ENCODE measurements around the gene MRPL30.
"Not testable (repeated sequence)": the region's sequence is repeated elsewhere in the genome, so short reads cannot be mapped to it uniquely, and the experiment has no call there.

Gene MRPL30

DNA sequence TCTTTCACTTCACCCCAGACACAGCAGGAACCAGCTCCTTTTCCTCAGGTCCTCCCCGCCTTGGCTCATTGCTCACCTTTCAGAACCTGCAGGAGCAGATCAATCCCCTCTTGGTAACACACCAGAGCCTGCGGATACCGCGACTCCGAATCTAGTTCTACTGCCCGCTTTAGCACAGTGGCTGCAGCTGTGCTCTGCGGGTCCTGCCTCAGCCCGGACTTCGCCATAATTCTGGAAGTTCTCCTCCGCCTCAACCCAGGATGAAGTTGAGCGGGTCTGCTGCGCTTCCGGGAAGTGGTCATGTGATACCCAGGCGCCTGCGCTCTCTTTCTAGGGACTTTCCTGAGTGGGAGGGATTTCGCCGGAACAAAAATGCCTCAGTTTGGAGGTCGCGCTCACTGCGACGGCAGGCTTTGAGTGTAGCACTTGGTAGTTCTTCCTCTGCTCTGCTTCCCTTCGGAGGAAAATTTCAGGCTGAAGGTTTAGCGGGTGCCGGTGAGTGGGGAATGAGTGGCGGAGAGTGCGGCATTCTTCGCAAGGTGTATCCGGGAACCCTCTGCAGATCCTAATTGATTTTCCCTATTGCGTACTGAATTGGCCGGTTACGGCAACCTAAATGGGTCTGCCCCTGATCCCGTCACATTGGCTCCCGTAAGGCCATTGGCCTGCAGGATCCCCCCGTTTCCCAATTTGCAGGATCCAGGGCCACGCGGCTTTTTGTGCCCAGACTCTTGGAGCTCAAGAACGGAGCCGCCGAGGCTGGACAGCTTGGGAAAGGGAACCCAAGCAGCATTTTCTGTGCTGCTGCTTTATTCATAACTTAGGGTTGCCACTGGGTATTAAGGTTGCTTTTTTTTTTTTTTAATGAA, at the start of gene MRPL30, which contains the start of gene MITD1:
MRPL30 (plus strand) TSS at position 430 of the 869 bp plus-strand sequence. CDS start 5,020 bp downstream, outside the sequence.
MITD1 (minus strand) TSS at position 304 of the 869 bp plus-strand sequence; CDS start at position 227, 77 bp downstream.
- DNase-seq, result peak; percentile 89

DNA sequence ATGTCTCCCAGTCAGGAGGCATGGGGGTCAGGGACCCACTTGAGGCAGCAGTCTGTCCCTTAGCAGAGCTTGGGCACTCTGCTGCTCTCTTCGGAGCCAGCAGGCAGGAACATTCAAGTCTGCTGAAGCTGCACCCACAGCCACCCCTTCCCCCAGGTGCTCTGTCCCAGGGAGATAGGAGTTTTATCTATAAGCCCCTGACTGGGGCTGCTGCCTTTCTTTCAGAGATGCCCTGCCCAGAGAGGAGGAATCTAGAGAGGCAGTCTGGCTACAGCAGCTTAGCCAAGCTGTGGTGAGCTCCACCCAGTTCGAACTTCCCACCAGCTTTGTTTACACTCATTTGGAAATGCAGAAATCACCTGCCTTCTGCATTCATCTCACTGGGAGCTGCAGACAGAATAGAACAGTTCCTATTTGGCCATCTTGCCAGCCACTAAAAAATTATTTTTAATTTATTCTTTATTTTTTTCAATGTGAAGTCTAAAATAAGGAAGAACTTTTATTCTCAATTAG, 45.9 kb upstream of the MRPL30 start:
- not testable (repeated sequence) for DNase-seq

DNA sequence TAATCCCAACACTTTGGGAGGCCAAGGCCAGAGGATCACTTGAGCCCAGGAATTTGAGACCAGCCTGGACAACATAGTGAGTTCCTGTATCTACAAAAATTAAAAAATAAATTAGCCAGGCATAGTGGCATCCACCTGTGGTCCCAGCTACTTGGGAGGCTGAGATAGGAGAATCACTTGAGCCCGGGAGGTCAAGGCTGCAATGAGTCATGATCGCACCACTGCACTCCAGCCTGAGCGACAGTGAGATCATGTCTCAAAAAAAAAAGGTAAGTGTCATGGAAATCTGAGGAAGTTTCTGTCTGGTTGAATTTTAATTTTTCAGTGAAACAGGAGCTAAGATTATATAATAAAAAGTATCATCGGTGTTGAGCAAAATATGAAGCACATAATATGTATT, 42.0 kb upstream of the MRPL30 start:
- DNase-seq, result no peak

DNA sequence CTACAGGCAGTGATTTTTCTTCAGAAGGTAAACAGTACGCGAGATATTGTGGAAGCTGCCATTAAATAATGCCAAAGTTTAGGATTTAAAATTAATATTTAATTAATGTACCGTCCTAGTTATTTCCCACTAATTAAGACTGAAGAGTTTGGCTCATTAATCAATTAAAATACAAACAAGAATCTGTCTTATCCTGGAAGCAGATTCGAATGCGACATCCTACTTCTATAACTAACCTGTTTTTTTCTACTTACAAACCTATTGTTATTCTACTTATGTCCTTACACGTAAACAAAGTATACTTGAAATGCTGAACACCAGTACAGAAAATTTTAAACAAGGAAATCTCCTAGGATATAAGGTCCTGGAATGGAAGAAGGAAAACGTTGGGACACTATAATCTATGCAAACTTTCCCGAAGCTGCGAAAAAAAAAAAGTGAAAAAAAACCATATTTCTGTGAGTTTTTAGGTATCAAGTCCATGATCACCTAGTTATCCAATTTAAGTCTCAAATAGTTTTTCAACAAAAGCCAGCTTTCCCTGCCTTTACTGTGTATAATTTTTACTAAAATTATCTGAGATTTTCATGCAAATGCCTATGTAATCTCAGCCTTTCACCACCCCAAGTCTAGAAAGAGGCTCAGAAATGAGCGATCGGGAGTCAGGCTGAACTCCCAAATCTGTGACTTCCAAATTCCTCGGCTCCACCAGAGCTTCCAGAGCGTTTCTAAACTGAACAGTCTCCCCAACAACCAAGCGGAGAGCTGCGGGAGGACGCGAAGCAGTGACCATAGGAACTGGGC, 40.7 kb upstream of the MRPL30 start:
- DNase-seq, result no peak

DNA sequence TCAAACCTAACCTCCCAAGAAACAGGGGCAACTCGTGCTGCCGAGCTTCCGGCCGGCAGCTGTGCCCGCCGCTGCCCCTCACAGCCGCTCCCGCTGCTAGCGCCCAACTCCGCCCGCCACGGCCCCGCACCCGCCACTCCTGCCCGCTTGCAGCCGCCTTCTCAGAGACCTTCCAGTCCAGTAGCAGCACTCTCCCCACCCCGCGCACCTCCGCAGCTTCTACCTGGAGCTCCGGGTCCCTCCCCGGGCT, 40.2 kb upstream of the MRPL30 start:
- DNase-seq, result no peak

DNA sequence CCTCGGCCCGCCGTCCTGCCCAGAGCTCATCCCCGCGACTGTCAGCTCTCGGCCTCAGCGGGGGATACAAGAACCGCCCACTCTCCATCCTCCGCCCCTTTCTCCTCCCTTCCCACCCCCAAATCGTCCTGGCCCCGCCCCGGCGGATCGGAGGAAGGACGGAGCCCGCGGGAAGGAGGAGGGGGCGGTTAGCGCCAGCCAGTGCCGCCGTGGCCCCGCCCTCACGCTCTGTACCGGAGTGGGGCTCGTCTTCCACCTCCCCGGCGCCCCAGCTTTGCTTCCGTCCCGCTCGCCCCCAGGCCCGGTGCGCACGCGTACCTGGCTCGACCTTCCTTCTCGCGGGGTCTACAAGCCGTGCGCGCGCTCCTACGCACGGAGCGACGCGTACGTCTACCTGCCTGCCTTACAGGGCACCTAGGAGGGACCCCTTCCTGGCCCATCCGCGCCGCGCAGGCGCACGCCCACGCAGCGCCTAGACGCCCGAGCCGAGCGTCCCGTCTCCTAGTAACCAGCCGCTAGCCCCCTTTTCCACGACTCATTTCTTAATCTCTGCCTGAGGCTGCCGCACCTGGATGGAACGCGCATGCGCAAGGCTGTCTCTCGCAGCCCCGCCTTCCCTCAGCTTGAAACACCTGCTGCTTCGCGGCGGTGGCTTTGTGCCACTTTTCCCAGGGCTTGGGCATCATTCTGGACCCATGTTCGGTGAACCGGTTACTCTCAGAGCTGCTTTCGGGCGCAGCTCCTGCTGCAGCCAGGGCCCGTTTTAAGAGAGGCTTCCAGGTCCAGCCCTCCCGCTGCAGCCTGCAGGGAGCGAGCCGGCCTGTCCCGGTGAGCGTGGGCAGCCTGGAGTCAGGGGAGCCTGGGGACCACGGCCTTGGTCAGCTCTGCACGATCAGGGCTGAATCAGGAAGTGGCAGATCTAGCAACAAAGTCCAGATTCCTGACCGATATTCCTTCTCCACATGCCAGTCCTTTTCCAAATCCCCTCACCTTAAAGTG, 39.6 kb upstream of the MRPL30 start, which contains the start of gene C2orf15:
C2orf15 (plus strand) TSS at position 598 of the 999 bp plus-strand sequence. CDS start 8,852 bp downstream, outside the sequence.
- DNase-seq, result peak; percentile 97

DNA sequence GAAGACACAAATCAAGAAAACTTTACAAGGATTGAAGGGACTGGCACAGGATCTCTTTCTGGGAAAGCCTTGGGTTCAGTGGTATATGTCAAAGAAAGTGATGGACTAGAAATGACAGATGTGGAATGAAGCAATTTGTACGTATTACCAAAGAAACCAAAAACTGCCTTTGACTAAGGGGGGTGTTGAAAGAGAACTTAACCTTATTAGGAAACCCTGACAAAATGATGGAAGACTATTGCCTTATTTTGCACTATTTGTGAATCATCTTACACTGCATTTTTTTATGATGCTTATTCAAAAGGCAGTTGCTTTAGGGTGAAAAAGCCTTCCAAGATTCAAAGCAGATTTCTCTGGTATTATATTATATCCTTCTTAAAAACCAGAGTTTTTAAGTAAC, 30.3 kb upstream of the MRPL30 start:
- no peak for DNase-seq

DNA sequence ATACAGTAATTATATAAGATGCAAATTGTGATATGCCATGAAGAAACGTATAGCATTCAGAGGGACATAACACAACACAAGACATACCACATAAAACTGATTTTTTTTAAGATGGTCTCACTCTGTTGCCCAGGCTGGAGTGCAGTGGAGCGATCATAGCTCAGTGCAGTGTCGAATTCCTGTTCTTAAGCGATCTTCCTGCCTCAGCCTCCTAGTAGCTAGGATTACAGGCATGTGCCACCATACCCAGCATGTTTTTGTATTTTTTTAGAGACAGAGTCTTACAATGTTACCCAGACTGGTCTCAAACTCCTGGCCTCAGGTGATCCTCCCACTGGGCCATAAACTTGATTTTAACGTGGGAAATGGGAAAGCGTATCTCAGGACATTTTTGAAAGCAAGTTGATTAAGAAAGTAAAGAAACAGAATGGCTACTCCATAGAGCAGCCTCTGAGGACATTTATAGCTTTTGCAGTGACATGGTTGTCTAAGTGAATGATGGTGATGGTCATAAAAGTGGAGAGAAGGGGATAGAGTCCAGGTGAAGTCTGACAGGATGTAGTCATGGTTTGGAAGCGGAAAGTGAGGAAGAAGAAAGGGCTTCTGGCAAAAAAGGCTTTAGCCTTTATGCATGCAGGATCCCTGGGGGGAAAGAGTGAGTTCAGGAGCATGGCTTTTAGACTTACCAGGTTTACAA, 28.6 kb upstream of the MRPL30 start:
- no peak for DNase-seq

DNA sequence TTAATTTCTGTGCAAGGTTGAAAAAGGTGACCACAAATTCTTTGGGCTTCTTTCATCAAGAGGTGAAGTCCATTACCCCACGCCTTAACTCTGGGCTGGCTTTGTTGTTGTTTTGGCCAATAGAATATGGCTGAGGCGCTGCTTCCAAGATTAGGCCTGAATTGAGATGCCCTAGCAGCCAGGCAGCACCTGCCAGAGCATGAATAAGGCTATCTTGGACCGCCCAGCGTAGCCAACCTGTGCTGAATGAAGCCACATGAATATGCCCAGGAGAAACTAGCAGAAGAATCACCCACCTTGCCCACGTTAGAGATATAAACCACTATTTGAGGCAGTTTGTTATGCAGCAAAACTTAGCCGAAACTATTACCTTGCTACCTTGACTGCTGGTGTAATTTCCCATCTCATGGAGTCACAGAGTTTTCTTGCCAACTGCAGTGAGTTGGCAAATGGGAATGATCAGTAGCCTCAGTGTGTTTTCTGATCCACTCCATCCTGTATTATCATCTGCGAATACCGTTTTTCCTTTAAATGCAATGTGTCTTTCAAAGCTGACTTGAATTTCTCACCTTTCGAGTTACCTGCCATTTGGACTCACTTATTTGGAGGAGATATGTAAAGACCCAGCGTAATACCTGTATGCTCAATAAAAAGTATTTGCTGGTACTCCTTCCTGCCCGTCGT, 26.9 kb upstream of the MRPL30 start:
- no peak for DNase-seq

DNA sequence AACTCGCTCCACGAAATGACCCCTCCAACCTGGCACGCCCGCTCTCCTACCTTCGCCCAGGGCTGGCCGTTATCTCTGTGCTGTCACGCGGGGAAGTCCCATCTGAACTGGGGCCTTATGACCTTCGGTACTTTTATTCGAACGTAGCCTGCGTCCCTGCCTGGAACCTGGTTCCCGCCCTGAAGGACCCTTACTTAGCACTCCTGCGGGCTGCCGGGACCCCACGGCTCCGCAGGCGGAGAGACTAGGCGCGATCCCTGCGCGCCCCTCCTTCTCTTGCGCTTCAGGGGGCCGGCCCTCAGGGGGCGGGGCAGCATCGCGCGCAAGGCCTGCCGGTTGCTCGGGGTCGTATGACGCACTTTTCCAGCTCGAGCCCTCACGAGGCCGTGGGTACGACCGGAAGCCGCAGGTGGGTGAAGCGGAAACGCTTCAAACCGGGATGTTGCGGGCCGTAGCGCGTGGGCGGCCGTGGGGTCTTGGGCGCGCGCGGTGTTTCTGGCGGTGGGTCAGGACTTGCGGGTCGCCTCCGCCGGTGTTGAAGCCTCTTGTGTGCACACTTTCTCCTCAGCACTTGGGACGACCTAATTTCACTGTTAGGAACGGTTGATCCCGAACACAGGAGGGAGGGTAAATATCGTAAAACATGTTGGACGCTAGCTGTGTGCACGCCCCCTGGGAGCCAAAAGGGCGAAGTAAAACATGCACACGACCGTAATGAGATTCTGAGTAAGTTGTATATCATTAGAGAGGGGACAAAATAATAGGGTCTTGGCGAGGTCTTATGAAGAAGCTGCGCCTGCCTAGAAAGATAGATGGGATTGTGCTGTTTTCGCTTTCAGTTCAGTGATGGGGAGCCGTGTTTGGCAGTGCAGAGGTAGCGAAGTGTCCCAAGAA, 26.1 kb upstream of the MRPL30 start, which contains the start of the genes LIPT1 and TSGA10:
LIPT1 (plus strand) TSS at position 325 of the 894 bp plus-strand sequence. CDS start 6,991 bp downstream, outside the sequence.
TSGA10 (minus strand) TSS at position 300 of the 894 bp plus-strand sequence. CDS start 45,503 bp downstream, outside the sequence.
- peak; percentile 94 for DNase-seq

DNA sequence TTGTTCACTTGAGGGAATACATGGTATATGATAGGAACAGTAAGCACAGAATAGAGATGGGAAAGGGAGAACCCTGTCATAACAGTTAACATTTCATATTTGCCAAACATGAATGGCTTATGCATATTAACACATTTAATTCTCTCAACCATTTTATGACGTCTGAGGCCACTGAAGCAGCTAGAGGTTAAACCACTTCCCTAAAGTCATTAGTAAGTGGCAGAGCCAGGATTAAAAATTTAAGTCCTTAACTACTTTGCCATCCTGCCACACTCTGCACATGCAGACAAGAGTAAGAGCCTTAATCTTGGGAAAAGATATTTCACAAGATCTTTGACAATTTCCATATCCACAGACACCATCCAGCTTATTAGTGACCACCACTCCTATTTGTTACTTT, 24.1 kb upstream of the MRPL30 start:
- DNase-seq, result no peak

DNA sequence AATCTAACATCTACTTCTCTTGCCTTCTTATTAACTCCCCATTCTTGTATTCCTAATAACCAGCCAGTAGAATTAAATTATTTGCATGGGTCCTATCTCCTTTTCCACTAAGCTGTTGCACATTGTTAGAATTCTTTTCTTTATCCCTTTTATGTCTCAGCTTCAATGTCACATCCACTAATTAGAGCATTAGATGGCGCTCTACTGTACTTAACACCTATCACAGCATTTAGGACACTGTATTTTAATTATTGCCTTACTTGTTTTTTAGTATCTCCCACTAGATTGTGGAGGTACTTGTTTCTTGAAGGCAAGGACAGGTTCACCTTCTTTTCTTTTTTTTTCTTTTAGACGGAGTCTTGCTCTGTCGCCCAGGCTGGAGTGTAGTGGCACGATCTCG, 22.4 kb upstream of the MRPL30 start:
- DNase-seq, result no peak

DNA sequence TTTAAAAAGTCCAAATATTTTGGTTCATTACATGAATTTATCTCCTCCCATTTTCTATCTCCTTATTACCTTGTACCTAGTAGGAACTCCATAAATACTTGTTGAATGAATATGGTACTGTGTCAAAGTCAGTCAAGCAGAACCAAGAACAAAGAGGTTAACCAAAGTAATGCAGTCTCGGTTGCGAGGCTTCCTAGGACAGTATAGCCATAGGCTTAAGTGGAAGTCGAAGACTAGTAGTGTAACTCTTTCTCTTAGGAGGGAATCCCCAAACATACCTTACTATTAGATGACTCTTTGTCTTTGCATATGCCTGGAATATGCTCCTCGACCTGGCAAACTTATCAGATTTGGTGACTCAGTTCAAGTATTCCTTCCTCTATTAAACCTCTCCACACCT, 21.4 kb upstream of the MRPL30 start:
- no peak for DNase-seq

DNA sequence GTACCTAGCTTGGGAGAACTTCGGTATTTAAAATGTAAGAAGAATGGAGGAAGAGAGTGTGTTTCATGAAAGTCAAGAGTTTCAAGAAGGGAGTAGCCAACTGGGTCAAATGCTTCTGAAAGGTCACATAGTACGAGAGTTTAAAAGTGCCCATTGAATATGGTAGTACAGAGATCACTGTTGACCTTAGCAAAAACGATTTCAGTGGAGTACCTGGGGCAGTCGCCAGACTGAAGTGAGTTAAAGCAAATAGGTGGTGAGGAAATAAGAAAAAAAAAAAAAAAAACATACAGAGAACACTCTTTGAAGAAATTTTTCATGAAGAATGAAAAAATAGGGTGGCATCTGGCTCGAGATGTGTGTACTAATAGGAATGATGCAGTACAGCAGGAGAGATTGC, 14.8 kb upstream of the MRPL30 start:
- DNase-seq, result no peak

DNA sequence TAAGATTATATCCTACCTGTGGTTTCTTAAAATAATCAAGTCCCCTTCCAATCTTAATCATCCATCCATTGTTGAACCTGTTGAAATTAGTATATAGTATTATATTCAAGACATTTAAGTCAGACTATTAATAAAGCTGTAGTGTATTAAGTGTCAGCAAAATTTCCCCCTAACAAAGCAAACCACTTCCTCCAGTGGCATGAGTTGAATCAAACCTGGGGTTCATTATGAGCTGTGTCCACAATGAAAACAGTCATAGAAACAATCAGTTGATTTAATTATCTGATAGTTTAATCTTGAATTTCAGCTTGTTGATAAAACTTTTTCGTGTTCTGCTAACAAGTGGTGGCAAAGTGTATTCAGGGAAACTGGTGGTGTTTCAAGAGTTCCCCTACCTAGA, 11.4 kb upstream of the MRPL30 start:
- DNase-seq, result no peak

DNA sequence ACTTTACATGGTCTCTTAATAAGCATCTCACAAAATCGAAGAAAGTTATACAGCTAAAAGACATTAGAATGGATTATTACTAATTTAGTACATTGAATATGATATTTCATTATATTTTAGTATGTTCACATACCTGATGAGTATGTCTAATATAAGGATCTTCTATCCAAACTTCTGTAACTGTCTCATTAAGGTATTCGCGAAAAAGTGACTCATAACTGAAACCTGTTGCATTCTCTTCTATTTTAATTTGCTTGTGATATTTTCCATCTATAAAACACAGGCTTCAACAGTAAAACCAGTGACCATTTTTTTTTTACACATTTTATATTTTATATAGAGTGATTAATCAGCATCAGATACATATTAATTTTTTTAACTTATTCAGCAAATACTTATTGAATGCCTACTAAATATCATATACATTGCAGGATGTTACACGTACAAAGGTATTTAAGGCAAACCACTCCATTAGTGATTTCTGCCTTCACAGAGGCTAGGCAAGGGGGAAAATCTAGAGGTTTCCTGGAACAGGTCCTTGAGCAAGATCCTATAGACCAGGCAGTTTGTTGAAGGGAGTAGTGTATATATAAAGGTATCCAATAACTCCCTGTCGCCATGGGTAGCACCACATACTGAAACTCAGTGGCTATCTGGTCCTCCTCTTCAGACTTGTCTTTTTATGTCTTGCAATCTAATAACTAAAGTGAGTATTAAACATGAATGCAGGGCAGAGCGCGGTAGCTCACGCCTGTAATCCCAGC, 9.4 kb upstream of the MRPL30 start:
- DNase-seq, result no peak

DNA sequence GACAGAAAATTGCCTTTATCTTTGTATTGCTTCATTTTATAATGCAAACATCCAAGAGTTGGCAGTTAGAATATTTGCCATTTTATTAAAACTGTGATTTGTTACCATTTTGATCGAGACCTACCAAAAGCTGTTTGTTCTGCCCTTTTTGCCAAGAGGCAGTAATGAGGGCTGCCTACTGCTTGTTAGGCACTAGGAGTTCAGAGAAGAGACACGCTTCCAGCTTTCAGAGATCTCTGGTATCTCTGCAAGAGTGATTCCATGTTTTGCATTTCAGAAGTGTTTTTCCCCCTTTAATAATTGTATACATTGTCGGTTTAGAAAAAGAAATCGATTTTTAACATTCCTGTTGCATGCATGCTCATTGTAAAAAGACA, 628 bp downstream of the MRPL30 start:
- DNase-seq, result no peak

DNA sequence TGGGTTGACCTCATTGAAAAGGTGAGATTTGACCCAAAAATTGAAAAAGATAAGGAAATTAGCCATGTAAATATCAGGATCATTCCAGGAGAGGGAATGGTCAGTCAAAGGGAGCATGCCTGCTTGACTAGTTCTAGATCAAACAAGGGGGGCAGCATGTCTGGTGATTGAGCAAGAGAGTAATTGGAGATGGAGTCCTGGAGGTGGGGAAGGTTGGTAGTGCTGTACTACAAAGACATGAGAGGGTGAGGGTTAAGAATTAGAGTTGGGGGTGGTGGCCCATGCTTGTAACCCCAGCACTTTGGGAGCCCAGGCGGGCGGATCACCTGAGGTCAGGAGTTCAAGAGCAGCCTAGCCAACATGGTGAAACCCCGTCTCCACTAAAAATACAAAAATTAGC, 2.0 kb downstream of the MRPL30 start:
- DNase-seq, result no peak

DNA sequence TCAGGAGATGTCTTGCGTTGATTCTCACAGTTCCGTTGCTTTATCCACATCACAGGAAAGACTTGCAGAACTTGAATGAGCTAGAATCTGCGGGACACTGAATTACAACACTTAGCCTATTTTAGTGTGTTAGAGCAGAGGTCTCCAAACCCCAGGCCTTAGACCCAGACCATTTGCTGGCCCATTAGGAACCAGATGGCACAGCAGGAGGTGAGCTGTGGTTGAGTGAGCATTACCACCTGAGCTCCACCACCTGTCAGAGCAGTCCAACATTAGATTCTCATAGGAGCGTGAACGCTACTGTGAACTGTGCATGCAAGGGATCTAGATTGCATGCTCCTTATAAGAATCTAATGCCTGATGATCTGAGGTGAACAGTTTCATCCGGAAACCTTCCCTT, 3.8 kb downstream of the MRPL30 start:
- DNase-seq, result no peak
